22Rv1 (cell line): ENCODE data around the gene BCR.

ENCODE experiments used
- CTCF ChIP-seq: fragments of 450-650 bp; IDR thresholded peaks from 2 replicates; pipeline ENCODE4 v1.5.1; 2017; ENCODE audit warnings: mild to moderate bottlenecking
- ZFX ChIP-seq: fragments of 450-650 bp; IDR thresholded peaks from 2 replicates; pipeline ENCODE4 v1.6.1; 2017; ENCODE audit warnings: antibody characterized with exemption, borderline replicate concordance

- no peak for TF ChIP-seq CTCF
- TF ChIP-seq ZFX, result no peak
Measured at GRCh38 chr22:23223569-23224317, 43.4 kb downstream of the BCR start.
